GM19043 (cell line): ENCODE data around the gene P2RX1.

Experiments used
- ATAC-seq: cut with Tn5 transposase; IDR thresholded peaks from one replicate; pipeline ENCODE4 v1.9.1; 2021; ENCODE audit warnings: low read depth; ENCODE audit not compliant: unreplicated experiment

P2RX1 gene

GRCh38 chr17:3890082-3890877 is 26.0 kb downstream of the P2RX1 start:
- no peak for ATAC-seq

GRCh38 chr17:3889325-3890012 is 26.8 kb downstream of the P2RX1 start:
- no peak for ATAC-seq

- no peak for ATAC-seq
These were observed 27.7 kb downstream of the P2RX1 start for GRCh38 chr17:3888343-3889171.

- no peak for ATAC-seq
These were observed 28.5 kb downstream of the P2RX1 start for GRCh38 chr17:3887804-3888203.

GRCh38 chr17:3887394-3887793 is 28.9 kb downstream of the P2RX1 start:
- no peak for ATAC-seq

- ATAC-seq: no peak
These were observed 29.5 kb downstream of the P2RX1 start for GRCh38 chr17:3886776-3887175.

- ATAC-seq: no peak
These were observed 30.3 kb downstream of the P2RX1 start for GRCh38 chr17:3885970-3886369.

GRCh38 chr17:3885271-3885670 is 31.0 kb downstream of the P2RX1 start:
- no peak for ATAC-seq

GRCh38 chr17:3884188-3884587 is 32.1 kb downstream of the P2RX1 start:
- no peak for ATAC-seq

- ATAC-seq: no peak
These were observed 34.0 kb downstream of the P2RX1 start for GRCh38 chr17:3882276-3882675.

GRCh38 chr17:3880983-3881382 is 35.3 kb downstream of the P2RX1 start:
- ATAC-seq: no peak

GRCh38 chr17:3879591-3880417 is 36.5 kb downstream of the P2RX1 start:
- ATAC-seq: no peak

- no peak for ATAC-seq
These were observed 37.1 kb downstream of the P2RX1 start for GRCh38 chr17:3879186-3879585.

- ATAC-seq: no peak
These were observed 39.0 kb downstream of the P2RX1 start for GRCh38 chr17:3877220-3877619.

GRCh38 chr17:3875317-3875716 is 40.9 kb downstream of the P2RX1 start:
- ATAC-seq: no peak

GRCh38 chr17:3873862-3874261 is 42.4 kb downstream of the P2RX1 start:
- ATAC-seq: no peak

- no peak for ATAC-seq
These were observed 45.4 kb downstream of the P2RX1 start for GRCh38 chr17:3870871-3871306.

GRCh38 chr17:3867606-3868005 is 48.7 kb downstream of the P2RX1 start:
- no peak for ATAC-seq

GRCh38 chr17:3867106-3867505 is 49.2 kb downstream of the P2RX1 start:
- ATAC-seq: no peak

GRCh38 chr17:3866276-3866675 is 50.0 kb downstream of the P2RX1 start:
- ATAC-seq: no peak
